HCT116 (cell line): ENCODE data around the gene ANKRD33. TPM values are rescaled to one million over a fixed set of nuclear protein-coding genes. Genes with fewer than 3 reads are reported as not detected.

Source experiments
- ATAC-seq: fragments of 200-7000 bp; cut with Tn5 transposase; 2 replicates; pipeline ENCODE4 v1.9.1; 2020; ENCODE audit warnings: mild to moderate bottlenecking, moderate library complexity
- BruUV-seq: library from RNA; stranded (reverse); fragments of 400-500 nt; replicated peaks from 2 replicates; lab custom pipeline; 2021; lab: Mats Ljungman, UMichigan
- CTCF ChIA-PET: fragments of 300-600 bp; sonication (Branson Sonifier 250); formaldehyde crosslinking; loops from one replicate; lab custom pipeline; 2021; ENCODE audit warnings: antibody characterized with exemption; lab: Charles Lee
- POLR2A ChIA-PET: fragments of 300-600, 350-600 bp; sonication (Branson Sonifier 250); formaldehyde crosslinking; loops from one replicate; lab custom pipeline; 2021; ENCODE audit warnings: antibody characterized with exemption; lab: Charles Lee
- RAD21 ChIA-PET, 2 experiments: fragments of 300-600 bp; sonication (Branson Sonifier 250); formaldehyde crosslinking; loops; one replicate each; lab custom pipeline; 2023; ENCODE audit warnings: low total read pairs in 2 of 2; ENCODE audit not compliant: uncharacterized antibody in 2 of 2, unreplicated experiment in 2 of 2, low non-redundant PET in 1 of 2; lab: Charles Lee
- DNase-seq: peaks from one replicate; pipeline ENCODE4 v3.0.0-alpha.2; 2010; ENCODE audit warnings: low read depth, low spot score
- H2AFZ ChIP-seq: fragments of 200-600 bp; shearing (Covaris generic), sonication (generic); 2 replicates; pipeline ENCODE4 v1.6.1; 2017; ENCODE audit warnings: low read depth, mixed run types, mixed read lengths, antibody characterized with exemption, low read length; ENCODE audit not compliant: poor library complexity, severe bottlenecking
- H3K27ac ChIP-seq: 2 replicates; pipeline ENCODE4 v1.5.1; 2012; ENCODE audit warnings: low read depth, low read length
- H3K27me3 ChIP-seq: fragments of 200-600 bp; sonication (generic); 2 replicates; pipeline ENCODE4 v1.6.1; 2016; ENCODE audit warnings: mixed run types, low read length, mixed read lengths; ENCODE audit not compliant: insufficient read depth
- H3K36me3 ChIP-seq, 2 experiments: fragments of 200-500 bp in 1 of 2; fragments of 200-600 bp in 1 of 2; sonication (Bioruptor generic) in 1 of 2; sonication (generic) in 1 of 2; 2 replicates each; pipeline versions ENCODE4 v1.5.1 to v1.6.1; 2014 to 2016; ENCODE audit warnings: low read length in 2 of 2, inconsistent platforms in 1 of 2, mixed read lengths in 1 of 2, mixed run types in 1 of 2; ENCODE audit not compliant: insufficient read depth in 2 of 2, control insufficient read depth in 1 of 2
- H3K4me1 ChIP-seq, 2 experiments: fragments of 200-600 bp in 1 of 2; sonication (generic) in 1 of 2; 2 replicates each; pipeline versions ENCODE4 v1.5.1 to v1.6.1; 2012 to 2017; ENCODE audit warnings: low read length in 2 of 2, inconsistent platforms in 1 of 2, mild to moderate bottlenecking in 1 of 2, mixed read lengths in 1 of 2, mixed run types in 1 of 2, moderate library complexity in 1 of 2; ENCODE audit not compliant: insufficient read depth in 2 of 2, control insufficient read depth in 1 of 2
- H3K4me2 ChIP-seq: fragments of 200-600 bp; sonication (generic); 2 replicates; pipeline ENCODE4 v1.6.1; 2017; ENCODE audit warnings: mixed run types, low read length, mixed read lengths
- H3K4me3 ChIP-seq, 2 experiments: fragments of 200-600 bp in 1 of 2; sonication (generic) in 1 of 2; replicated peaks in 1 of 2; 2 replicates each; pipeline ENCODE4 v1.5.1; 2011 to 2016; ENCODE audit warnings: low read length in 2 of 2, control low read depth in 1 of 2, low read depth in 1 of 2, mild to moderate bottlenecking in 1 of 2, mixed read lengths in 1 of 2, mixed run types in 1 of 2
- H3K79me2 ChIP-seq: fragments of 200-600 bp; sonication (generic); 2 replicates; pipeline ENCODE4 v1.6.1; 2017; ENCODE audit warnings: mild to moderate bottlenecking, mixed run types, low read length, moderate library complexity, mixed read lengths; ENCODE audit not compliant: insufficient read depth
- H3K9ac ChIP-seq: fragments of 200-600 bp; sonication (generic); 2 replicates; pipeline ENCODE4 v1.6.1; 2016; ENCODE audit warnings: low read length, mixed read lengths
- H3K9me2 ChIP-seq: fragments of 200-600 bp; sonication (generic), shearing (Covaris generic); 2 replicates; pipeline ENCODE4 v1.6.1; 2017; ENCODE audit warnings: mixed run types, mild to moderate bottlenecking, moderate library complexity; ENCODE audit not compliant: insufficient read depth
- H3K9me3 ChIP-seq, 2 experiments: fragments of 200-500 bp in 1 of 2; fragments of 200-600 bp in 1 of 2; sonication (Bioruptor generic) in 1 of 2; sonication (generic) in 1 of 2; 2 replicates each; pipeline ENCODE4 v1.6.1; 2014 to 2017; ENCODE audit warnings: low read length in 2 of 2, mixed read lengths in 2 of 2, inconsistent platforms in 1 of 2, low read depth in 1 of 2, mild to moderate bottlenecking in 1 of 2, mixed run types in 1 of 2, moderate library complexity in 1 of 2; ENCODE audit not compliant: control insufficient read depth in 1 of 2, insufficient read depth in 1 of 2
- H4K20me1 ChIP-seq: fragments of 200-600 bp; sonication (generic), shearing (Covaris generic); 2 replicates; pipeline ENCODE4 v1.6.1; 2017; ENCODE audit warnings: mixed run types, mild to moderate bottlenecking, moderate library complexity; ENCODE audit not compliant: insufficient read depth
- SIN3A ChIP-seq: IDR thresholded peaks from 2 replicates; pipeline ENCODE4 v1.6.1; 2012; ENCODE audit warnings: low read depth
- SP1 ChIP-seq: IDR thresholded peaks from 2 replicates; pipeline ENCODE4 v1.6.1; 2012; ENCODE audit warnings: low read depth
- TCF7L2 ChIP-seq: IDR thresholded peaks from 2 replicates; pipeline ENCODE4 v1.7.0; 2011; ENCODE audit warnings: borderline replicate concordance, inconsistent platforms; ENCODE audit not compliant: insufficient read depth, insufficient read length; ENCODE audit errors: extremely low read depth
- intact Hi-C: fragments of 100-400 bp; cut with micrococcal nuclease; formaldehyde crosslinking; loops from 2 replicates; pipeline ENCODE4 v1.10.0; 2022
- total RNA-seq: library from RNA; stranded (reverse); gene quantifications from one replicate; pipeline ENCODE4 v1.2.1, GENCODE V29; 2021; ENCODE audit not compliant: unreplicated experiment
- TF ChIP-seq, protein P1 (sequence below), 3 experiments: fragments of 200-600 bp in 1 of 3; sonication (generic) in 1 of 3; IDR thresholded peaks in 2 of 3; conservative IDR thresholded peaks in 1 of 3; 2 replicates each; pipeline ENCODE4 v1.5.1; 2012 to 2017; ENCODE audit warnings: low read depth in 2 of 3, low read length in 2 of 3, antibody characterized with exemption in 1 of 3, borderline replicate concordance in 1 of 3, control low read depth in 1 of 3, mild to moderate bottlenecking in 1 of 3, mixed read lengths in 1 of 3, mixed run types in 1 of 3, moderate library complexity in 1 of 3; ENCODE audit not compliant: insufficient read depth in 1 of 3

ANKRD33 gene
- total RNA-seq, 1 experiment from 2014 or later: not detected

- no peak for TF ChIP-seq TCF7L2
Measured at GRCh38 chr12:51911788-51912711, 24.1 kb downstream of the ANKRD33 start (continued).

- H4K20me1 ChIP-seq: no peaks in the 10 kb centered on the region
- TF ChIP-seq, protein P1, sequence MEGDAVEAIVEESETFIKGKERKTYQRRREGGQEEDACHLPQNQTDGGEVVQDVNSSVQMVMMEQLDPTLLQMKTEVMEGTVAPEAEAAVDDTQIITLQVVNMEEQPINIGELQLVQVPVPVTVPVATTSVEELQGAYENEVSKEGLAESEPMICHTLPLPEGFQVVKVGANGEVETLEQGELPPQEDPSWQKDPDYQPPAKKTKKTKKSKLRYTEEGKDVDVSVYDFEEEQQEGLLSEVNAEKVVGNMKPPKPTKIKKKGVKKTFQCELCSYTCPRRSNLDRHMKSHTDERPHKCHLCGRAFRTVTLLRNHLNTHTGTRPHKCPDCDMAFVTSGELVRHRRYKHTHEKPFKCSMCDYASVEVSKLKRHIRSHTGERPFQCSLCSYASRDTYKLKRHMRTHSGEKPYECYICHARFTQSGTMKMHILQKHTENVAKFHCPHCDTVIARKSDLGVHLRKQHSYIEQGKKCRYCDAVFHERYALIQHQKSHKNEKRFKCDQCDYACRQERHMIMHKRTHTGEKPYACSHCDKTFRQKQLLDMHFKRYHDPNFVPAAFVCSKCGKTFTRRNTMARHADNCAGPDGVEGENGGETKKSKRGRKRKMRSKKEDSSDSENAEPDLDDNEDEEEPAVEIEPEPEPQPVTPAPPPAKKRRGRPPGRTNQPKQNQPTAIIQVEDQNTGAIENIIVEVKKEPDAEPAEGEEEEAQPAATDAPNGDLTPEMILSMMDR (IDR thresholded peaks at IDR 0.05 in 2 of 3, conservative IDR thresholded peaks at IDR 0.05 in 1 of 3; ENCODE audit: borderline replicate concordance in 1 of 3, insufficient read depth in 1 of 3, low read depth in 2 of 3, low read length in 2 of 3): peak in 2 of 3 experiments; percentile 31 to 39; a peak in 2 of 6 replicates
- TF ChIP-seq SIN3A (no peak), SP1 (no peak)
- TF ChIP-seq, all 23 proteins: peak for 1
- no TSS peak for BruUV-seq
- POLR2A ChIA-PET: no interaction called here
- CTCF ChIA-PET: interaction anchor here (0.7 to 3.1 kb wide), 3 partner anchors 10 to 18 kb away, joined by 3 to 22 read pairs (median 8); no protein-coding TSS in a partner anchor
- H3K4me2 ChIP-seq: peak overlapping the region; percentile 46; the same call in 1 of the 2 replicates
- H3K9me3 ChIP-seq: no peaks in the 10 kb centered on the region
- ATAC-seq (no peak), DNase-seq (no peak)
- H3K79me2 ChIP-seq: no peaks in the 10 kb centered on the region
- H3K4me3 ChIP-seq: no peak overlapping the region
- intact Hi-C loops: no loop called here
- no peak overlapping the region for H3K9ac ChIP-seq
- H2AFZ ChIP-seq: no peak overlapping the region
- no peaks in the 10 kb centered on the region for H3K9me2 ChIP-seq
- H3K27me3 ChIP-seq: no peaks in the 10 kb centered on the region
- peaks cover 8 to 21% of the 10 kb centered on the region in 2 experiments for H3K4me1 ChIP-seq
- H3K36me3 ChIP-seq: no peaks in the 10 kb centered on the region
- no peak overlapping the region for H3K27ac ChIP-seq
- RAD21 ChIA-PET: no interaction called here
Measured at GRCh38 chr12:51913071-51914033, 25.4 kb downstream of the ANKRD33 start.
